Kasumi-1 (cell line): ENCODE data around the gene TRIM74.
"Not testable (repeated sequence)": the region's sequence is repeated elsewhere in the genome, so short reads cannot be mapped to it uniquely, and the experiment has no call there.

Experiments used
- DNase-seq, 2 experiments: peaks; one replicate each; lab custom pipeline; 2025; lab: John Stamatoyannopoulos, UW

The TRIM74 gene

GRCh38 chr7:72954563-72955198 is 14.6 kb downstream of the TRIM74 start:
- DNase-seq: not testable (repeated sequence)

- DNase-seq: not testable (repeated sequence)
Observed at GRCh38 chr7:72953901-72954562, 15.2 kb downstream of the TRIM74 start.

GRCh38 chr7:72950432-72950831 is 18.8 kb downstream of the TRIM74 start:
- DNase-seq: not testable (repeated sequence)

GRCh38 chr7:72949686-72950085 is 19.6 kb downstream of the TRIM74 start:
- DNase-seq: not testable (repeated sequence)

GRCh38 chr7:72949276-72949675 is 20.0 kb downstream of the TRIM74 start:
- not testable (repeated sequence) for DNase-seq

- not testable (repeated sequence) for DNase-seq
Observed at GRCh38 chr7:72948714-72949113, 20.6 kb downstream of the TRIM74 start.

GRCh38 chr7:72946130-72946745 is 23.0 kb downstream of the TRIM74 start:
- not testable (repeated sequence) for DNase-seq

- DNase-seq: not testable (repeated sequence)
Observed at GRCh38 chr7:72945597-72945996, 23.7 kb downstream of the TRIM74 start.

- DNase-seq: not testable (repeated sequence)
Observed at GRCh38 chr7:72944937-72945336, 24.3 kb downstream of the TRIM74 start.

- DNase-seq: not testable (repeated sequence)
Observed at GRCh38 chr7:72942956-72943355, 26.3 kb downstream of the TRIM74 start.

GRCh38 chr7:72942022-72942705 is 27.1 kb downstream of the TRIM74 start:
- not testable (repeated sequence) for DNase-seq

- not testable (repeated sequence) for DNase-seq
Observed at GRCh38 chr7:72928216-72928615, 41.0 kb downstream of the TRIM74 start.

- DNase-seq: not testable (repeated sequence)
Observed at GRCh38 chr7:72927791-72928190, 41.5 kb downstream of the TRIM74 start.

GRCh38 chr7:72925546-72926120 is 43.6 kb downstream of the TRIM74 start:
- DNase-seq: no peak

GRCh38 chr7:72924733-72925545 is 44.3 kb downstream of the TRIM74 start, which contains the start of gene POM121:
TSS of gene POM121 (plus strand) at chr7:72925095. CDS start at chr7:72925122, 27 bp downstream.
- DNase-seq: peak; percentile 70 to 77

GRCh38 chr7:72924386-72924732 is 44.9 kb downstream of the TRIM74 start:
- DNase-seq: no peak

GRCh38 chr7:72919256-72919775 is 50.0 kb downstream of the TRIM74 start:
- DNase-seq: no peak

GRCh38 chr7:72914756-72915525 is 54.3 kb downstream of the TRIM74 start:
- DNase-seq: peak; percentile 47 to 57

GRCh38 chr7:72913750-72914149 is 55.5 kb downstream of the TRIM74 start:
- not testable (repeated sequence) for DNase-seq

GRCh38 chr7:72911395-72911794 is 57.9 kb downstream of the TRIM74 start:
- DNase-seq: not testable (repeated sequence)
